ENCODE results near the gene OSER1. TPM values are rescaled to one million over a fixed set of nuclear protein-coding genes. Genes with fewer than 3 reads are reported as not detected.
A peak's percentile ranks its signal among the peaks of the same experiment; 100 is the strongest.

OSER1 gene
- total and polyA plus RNA-seq, 2 of the 8 experiments (the other 6 are each of a cell fraction or from before 2014, with no cell fraction given): 24.5 to 31.8 TPM

DNA sequence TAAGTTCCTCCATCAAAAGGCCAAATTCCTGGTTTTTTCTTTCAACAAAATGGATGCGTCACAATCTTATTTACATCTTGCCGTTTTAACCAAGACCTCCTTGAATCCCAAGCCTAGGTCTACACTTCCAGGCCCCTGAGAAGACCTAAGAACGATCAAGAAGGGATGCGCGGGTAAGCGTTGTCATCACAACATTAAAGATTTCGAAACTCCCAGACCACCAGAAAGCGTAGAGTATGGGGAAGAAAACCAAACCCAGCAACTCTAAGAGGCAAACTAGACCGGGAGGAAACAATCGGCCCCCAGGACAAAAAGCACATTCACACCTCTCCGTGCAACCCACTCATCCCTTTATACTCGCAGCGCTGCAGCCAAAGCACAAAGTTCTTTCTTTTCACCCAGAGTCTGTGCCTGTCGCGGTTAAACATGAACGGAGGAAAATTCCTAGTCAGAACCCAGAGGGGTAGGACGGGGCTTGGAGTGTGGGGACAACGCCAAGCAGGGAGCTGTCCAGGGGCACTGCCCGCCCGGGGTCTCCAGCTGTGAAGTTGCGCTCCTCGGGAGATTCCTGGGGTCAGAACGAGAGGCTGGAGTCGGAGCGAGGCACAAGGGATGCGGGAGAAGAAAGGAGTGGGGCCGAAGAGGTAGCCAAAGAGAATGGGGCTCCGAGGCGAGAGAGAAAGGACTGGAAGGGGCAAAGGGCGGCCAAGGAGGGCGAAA, 725 bp downstream of the OSER1 start (continued):
- TF ChIP-seq SIN3A (conservative IDR thresholded peaks at IDR 0.05 in 1 of 2, IDR thresholded peaks at IDR 0.05 in 1 of 2; ENCODE audit: low read depth in 1 of 2, low read length in 2 of 2) (peak; percentile 35 to 71; a peak in 2 of 4 replicates), SAP30 (IDR thresholded peaks at IDR 0.05; ENCODE audit: insufficient read depth, insufficient replicate concordance, low read length) (peak; percentile 90), HDAC2 (IDR thresholded peaks at IDR 0.05; ENCODE audit: borderline replicate concordance in 1 of 2, low read depth in 2 of 2, low read length in 2 of 2) (peak in 1 of 2 experiments; percentile 75; a peak in 1 of 4 replicates), EGR1 (IDR thresholded peaks at IDR 0.05; ENCODE audit: borderline replicate concordance, low read depth, low read length) (no peak), TAF7 (optimal IDR thresholded peaks at IDR 0.05; ENCODE audit: borderline replicate concordance, low read depth, low read length) (peak; percentile 74), SRF (IDR thresholded peaks at IDR 0.05; ENCODE audit: low read depth, low read length) (no peak), CBX5 (IDR thresholded peaks at IDR 0.05; ENCODE audit: low read depth, low read length) (no peak), RXRA (IDR thresholded peaks at IDR 0.05; ENCODE audit: insufficient read depth, low read depth, low read length) (no peak), MAFK (IDR thresholded peaks at IDR 0.05; ENCODE audit: low read depth, low read length) (no peak), RAD21 (IDR thresholded peaks at IDR 0.05 in 1 of 2, conservative IDR thresholded peaks at IDR 0.05 in 1 of 2; ENCODE audit: low read depth in 2 of 2, low read length in 2 of 2) (no peak)
- TF ChIP-seq, protein P1, sequence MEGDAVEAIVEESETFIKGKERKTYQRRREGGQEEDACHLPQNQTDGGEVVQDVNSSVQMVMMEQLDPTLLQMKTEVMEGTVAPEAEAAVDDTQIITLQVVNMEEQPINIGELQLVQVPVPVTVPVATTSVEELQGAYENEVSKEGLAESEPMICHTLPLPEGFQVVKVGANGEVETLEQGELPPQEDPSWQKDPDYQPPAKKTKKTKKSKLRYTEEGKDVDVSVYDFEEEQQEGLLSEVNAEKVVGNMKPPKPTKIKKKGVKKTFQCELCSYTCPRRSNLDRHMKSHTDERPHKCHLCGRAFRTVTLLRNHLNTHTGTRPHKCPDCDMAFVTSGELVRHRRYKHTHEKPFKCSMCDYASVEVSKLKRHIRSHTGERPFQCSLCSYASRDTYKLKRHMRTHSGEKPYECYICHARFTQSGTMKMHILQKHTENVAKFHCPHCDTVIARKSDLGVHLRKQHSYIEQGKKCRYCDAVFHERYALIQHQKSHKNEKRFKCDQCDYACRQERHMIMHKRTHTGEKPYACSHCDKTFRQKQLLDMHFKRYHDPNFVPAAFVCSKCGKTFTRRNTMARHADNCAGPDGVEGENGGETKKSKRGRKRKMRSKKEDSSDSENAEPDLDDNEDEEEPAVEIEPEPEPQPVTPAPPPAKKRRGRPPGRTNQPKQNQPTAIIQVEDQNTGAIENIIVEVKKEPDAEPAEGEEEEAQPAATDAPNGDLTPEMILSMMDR (IDR thresholded peaks at IDR 0.05; ENCODE audit: control extremely low read depth in 1 of 3, insufficient read depth in 1 of 3, low read depth in 1 of 3, low read length in 3 of 3): no peak
